Left lung (tissue), 10 donors: Measurements from ENCODE around the gene VDAC1. TPM values are rescaled to one million over a fixed set of nuclear protein-coding genes. Genes with fewer than 3 reads are reported as not detected.

Experiments used
- ATAC-seq: fragments of 200-7000 bp; cut with Tn5 transposase; one replicate; pipeline ENCODE4 v1.9.1; 2020; ENCODE audit warnings: moderate library complexity
- DNase-seq, 4 donors: peaks; one replicate each; pipeline ENCODE4 v3.0.0-alpha.2; 2013 to 2020
- H3K27ac ChIP-seq, 2 donors: fragments of 200-600 bp; sonication (generic) in 1 of 2; one replicate each; pipeline versions ENCODE4 v1.5.0 to v1.8.0; 2020 to 2021
- H3K27me3 ChIP-seq, 2 donors: fragments of 200-600 bp; sonication (generic) in 1 of 2; one replicate each; pipeline versions ENCODE4 v1.5.0 to v1.8.0; 2020 to 2021
- H3K36me3 ChIP-seq, 2 donors: fragments of 200-600 bp; sonication (generic) in 1 of 2; one replicate each; pipeline versions ENCODE4 v1.5.0 to v1.8.0; 2020 to 2021
- H3K4me1 ChIP-seq, 2 donors: fragments of 200-600 bp; one replicate each; pipeline ENCODE4 v1.8.0; 2021
- H3K4me3 ChIP-seq, 2 donors: fragments of 200-600 bp; sonication (generic) in 1 of 2; one replicate each; pipeline versions ENCODE4 v1.5.0 to v1.8.0; 2020 to 2021; ENCODE audit warnings: mild to moderate bottlenecking in 1 of 2
- H3K9me3 ChIP-seq, 2 donors: fragments of 200-600 bp; sonication (generic) in 1 of 2; one replicate each; pipeline versions ENCODE4 v1.5.0 to v1.8.0; 2020 to 2021
- intact Hi-C, 2 donors: fragments of 100-400 bp; cut with DNase I; formaldehyde crosslinking; loops; one replicate each; pipeline versions ENCODE4 v1.11.2 to v1.14.2; 2022
- polyA plus RNA-seq, 6 donors: library from polyadenylated mRNA; unstranded; fragments of 120-200 nt; gene quantifications; one replicate each; pipeline ENCODE4 v1.2.1, GENCODE V29; 2013; ENCODE audit not compliant: insufficient read length in 6 of 6
- total RNA-seq, 2 donors: library from RNA; stranded (reverse); fragmentation: NEBNext Ultra II Directional; extraction: Animal tissue kit (Norgen Biotek cat#: 25700); gene quantifications; one replicate each; pipeline ENCODE4 v1.2.1, GENCODE V29; 2021
- TF ChIP-seq, protein P1 (sequence below), 2 donors: fragments of 200-600 bp; sonication (generic) in 1 of 2; IDR thresholded peaks; one replicate each; pipeline versions ENCODE4 v1.5.0 to v1.8.0; 2021; ENCODE audit warnings: antibody characterized with exemption in 2 of 2
- donor health status: DM: no; HTN: yes; CAD: no.
- donor health status: DM: no; HTN: no; CAD: no.

Gene VDAC1
- total and polyA plus RNA-seq, 8 donors: 118 to 186 (median 133) TPM

GRCh38 chr5:133944263-133945185 is 60.3 kb downstream of the VDAC1 start:
- H3K27me3 ChIP-seq: no peaks in the 10 kb centered on the region
- ATAC-seq (peak; percentile 80), DNase-seq (peak in 2 of 4 donors; percentile 43 to 72)
- TF ChIP-seq, protein P1, sequence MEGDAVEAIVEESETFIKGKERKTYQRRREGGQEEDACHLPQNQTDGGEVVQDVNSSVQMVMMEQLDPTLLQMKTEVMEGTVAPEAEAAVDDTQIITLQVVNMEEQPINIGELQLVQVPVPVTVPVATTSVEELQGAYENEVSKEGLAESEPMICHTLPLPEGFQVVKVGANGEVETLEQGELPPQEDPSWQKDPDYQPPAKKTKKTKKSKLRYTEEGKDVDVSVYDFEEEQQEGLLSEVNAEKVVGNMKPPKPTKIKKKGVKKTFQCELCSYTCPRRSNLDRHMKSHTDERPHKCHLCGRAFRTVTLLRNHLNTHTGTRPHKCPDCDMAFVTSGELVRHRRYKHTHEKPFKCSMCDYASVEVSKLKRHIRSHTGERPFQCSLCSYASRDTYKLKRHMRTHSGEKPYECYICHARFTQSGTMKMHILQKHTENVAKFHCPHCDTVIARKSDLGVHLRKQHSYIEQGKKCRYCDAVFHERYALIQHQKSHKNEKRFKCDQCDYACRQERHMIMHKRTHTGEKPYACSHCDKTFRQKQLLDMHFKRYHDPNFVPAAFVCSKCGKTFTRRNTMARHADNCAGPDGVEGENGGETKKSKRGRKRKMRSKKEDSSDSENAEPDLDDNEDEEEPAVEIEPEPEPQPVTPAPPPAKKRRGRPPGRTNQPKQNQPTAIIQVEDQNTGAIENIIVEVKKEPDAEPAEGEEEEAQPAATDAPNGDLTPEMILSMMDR (IDR thresholded peaks at IDR 0.05): peak; percentile 30 to 68
- intact Hi-C loops: no loop called here
- no peaks in the 10 kb centered on the region for H3K9me3 ChIP-seq
- H3K4me3 ChIP-seq: no peak overlapping the region
- peaks cover 0 to 4% of the 10 kb centered on the region in 2 donors for H3K4me1 ChIP-seq
- no peak overlapping the region for H3K27ac ChIP-seq
- H3K36me3 ChIP-seq: no peaks in the 10 kb centered on the region

DNA sequence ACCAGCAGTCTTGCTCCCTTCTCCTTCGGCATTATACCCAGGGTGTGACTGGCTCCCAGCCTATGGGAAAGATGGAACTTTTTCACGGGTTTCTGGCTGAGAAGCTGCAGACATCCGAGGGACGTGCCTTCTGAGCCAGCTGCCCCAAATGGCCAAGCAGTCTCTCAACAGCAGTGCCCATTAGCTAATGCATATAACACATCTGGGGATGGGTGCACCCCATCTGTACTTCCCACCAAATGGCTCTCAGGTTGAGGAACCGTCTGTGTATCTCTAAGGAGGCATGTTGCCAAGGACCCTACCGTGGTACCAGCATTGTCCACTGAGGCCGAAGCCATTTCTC is 61.3 kb downstream of the VDAC1 start:
- Histone ChIP-seq H3K4me3 (no peak overlapping the region), H3K36me3 (no peaks in the 10 kb centered on the region), H3K27me3 (no peaks in the 10 kb centered on the region), H3K4me1 (peaks cover 0 to 4% of the 10 kb centered on the region in 2 donors), H3K27ac (no peak overlapping the region), H3K9me3 (no peaks in the 10 kb centered on the region)
- intact Hi-C loops: no loop called here
- TF ChIP-seq, protein P1 (IDR thresholded peaks at IDR 0.05): no peak
- DNase-seq (peak in 1 of 4 donors; percentile 11), ATAC-seq (no peak)

DNA sequence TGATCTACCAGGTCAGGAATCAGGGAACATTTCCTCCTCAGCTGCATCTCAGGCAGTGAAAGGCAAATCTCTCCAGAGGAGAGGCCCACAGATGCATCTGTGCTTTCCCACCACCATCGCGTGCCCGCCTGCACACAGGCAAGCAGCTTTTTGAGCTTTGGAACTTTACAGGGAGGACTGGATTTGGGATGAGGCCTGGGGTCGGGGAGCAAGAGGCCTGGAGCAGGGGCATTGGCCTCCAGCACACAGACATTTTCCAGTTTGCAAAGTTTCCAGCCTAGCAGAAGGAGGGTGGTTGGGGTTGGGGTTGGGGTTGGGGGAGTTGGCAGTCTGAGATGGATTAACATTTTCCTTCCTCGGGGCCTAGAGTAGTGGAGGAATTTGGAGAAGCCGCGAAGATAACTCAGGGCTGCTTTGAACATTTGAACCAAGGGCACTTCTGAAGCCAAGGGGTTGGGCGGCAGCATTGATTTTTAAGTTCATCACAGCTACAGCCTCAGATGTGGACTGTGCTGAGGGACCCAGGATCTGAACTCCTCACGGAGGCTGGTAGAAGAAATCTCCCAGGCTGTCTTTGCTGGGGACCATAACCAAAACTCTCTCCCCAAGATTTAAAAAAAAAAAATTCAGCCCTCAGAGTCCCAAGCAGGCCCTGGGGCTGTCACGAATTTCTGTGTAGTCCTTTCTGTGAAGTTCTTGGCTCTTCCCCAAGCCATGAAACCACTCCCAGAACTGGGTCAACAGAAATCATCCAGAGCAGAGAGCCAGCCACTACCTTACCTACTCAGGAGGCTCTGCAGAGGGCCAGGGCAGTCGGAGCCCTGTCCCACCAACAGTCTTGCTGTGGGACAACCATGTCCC is 61.9 kb downstream of the VDAC1 start:
- Histone ChIP-seq H3K27ac (no peak overlapping the region), H3K4me1 (peaks cover 0 to 4% of the 10 kb centered on the region in 2 donors), H3K27me3 (no peaks in the 10 kb centered on the region), H3K9me3 (no peaks in the 10 kb centered on the region), H3K36me3 (no peaks in the 10 kb centered on the region), H3K4me3 (no peak overlapping the region)
- DNase-seq: peak in 1 of 4 donors; percentile 44
- peak; percentile 75 for ATAC-seq
- TF ChIP-seq, protein P1 (IDR thresholded peaks at IDR 0.05): no peak
- intact Hi-C loops: no loop called here

- H3K27ac ChIP-seq: no peak overlapping the region
- no peaks in the 10 kb centered on the region for H3K9me3 ChIP-seq
- intact Hi-C loops: no loop called here
- TF ChIP-seq, protein P1 (IDR thresholded peaks at IDR 0.05): no peak
- H3K4me3 ChIP-seq: no peak overlapping the region
- H3K27me3 ChIP-seq: no peaks in the 10 kb centered on the region
- no peaks in the 10 kb centered on the region for H3K4me1 ChIP-seq
- DNase-seq: peak in 1 of 4 donors; percentile 8
- H3K36me3 ChIP-seq: no peaks in the 10 kb centered on the region
- ATAC-seq: no peak
Observed at GRCh38 chr5:133941456-133942196, 63.1 kb downstream of the VDAC1 start.
